SK-N-MC (cell line): ENCODE measurements around the gene SAMD11.

Source experiments
- DNase-seq: peaks from one replicate; pipeline ENCODE4 v3.0.0-alpha.2; 2011; ENCODE audit warnings: low read depth, low spot score
- H3K27ac ChIP-seq: fragments of 200-600 bp; sonication (generic); 2 replicates; pipeline ENCODE4 v1.5.1; 2016; ENCODE audit warnings: mixed run types
- H3K36me3 ChIP-seq: fragments of 200-600 bp; sonication (generic); 2 replicates; pipeline ENCODE4 v1.6.1; 2017; ENCODE audit warnings: antibody characterized with exemption, low read length, mixed read lengths; ENCODE audit not compliant: insufficient read depth
- H3K4me3 ChIP-seq: fragments of 200-600 bp; sonication (generic); 2 replicates; pipeline ENCODE4 v1.5.1; 2016
- H3K9ac ChIP-seq: fragments of 200-600 bp; sonication (generic); 2 replicates; pipeline ENCODE4 v1.8.0; 2017; ENCODE audit warnings: mixed run types, mixed read lengths; ENCODE audit not compliant: insufficient read length
- H3K9me3 ChIP-seq: fragments of 200-600 bp; sonication (generic); 2 replicates; pipeline ENCODE4 v1.6.1; 2017; ENCODE audit warnings: low read depth, mild to moderate bottlenecking, antibody characterized with exemption, low read length, moderate library complexity, mixed read lengths
- EZH2 ChIP-seq: fragments of 200-600 bp; sonication (generic); IDR thresholded peaks from one replicate; pipeline ENCODE4 v1.6.1; 2017; ENCODE audit warnings: antibody characterized with exemption
- FOXP2 ChIP-seq: optimal IDR thresholded peaks from 2 replicates; pipeline ENCODE3; 2011; ENCODE audit warnings: mild to moderate bottlenecking, moderate library complexity; ENCODE audit not compliant: insufficient read depth; ENCODE audit errors: extremely low read length, control extremely low read depth
- POLR2AphosphoS5 ChIP-seq: IDR thresholded peaks from 2 replicates; pipeline ENCODE4 v1.6.1; 2012; ENCODE audit warnings: mild to moderate bottlenecking, low read depth, low read length, borderline replicate concordance

Gene SAMD11

GRCh38 chr1:915295-916172 is 8.2 kb upstream of the SAMD11 start:
- DNase-seq, result no peak
- peak overlapping the region; percentile 86 for H3K27ac ChIP-seq
- no peak; the same call in 1 of the 2 replicates for TF ChIP-seq POLR2AphosphoS5
- TF ChIP-seq FOXP2, result no peak
- H3K9me3 ChIP-seq, result no peaks in the 10 kb centered on the region
- no peak overlapping the region for H3K4me3 ChIP-seq
- no peaks in the 10 kb centered on the region for H3K36me3 ChIP-seq
- H3K9ac ChIP-seq, result peak overlapping the region; percentile 53

DNA sequence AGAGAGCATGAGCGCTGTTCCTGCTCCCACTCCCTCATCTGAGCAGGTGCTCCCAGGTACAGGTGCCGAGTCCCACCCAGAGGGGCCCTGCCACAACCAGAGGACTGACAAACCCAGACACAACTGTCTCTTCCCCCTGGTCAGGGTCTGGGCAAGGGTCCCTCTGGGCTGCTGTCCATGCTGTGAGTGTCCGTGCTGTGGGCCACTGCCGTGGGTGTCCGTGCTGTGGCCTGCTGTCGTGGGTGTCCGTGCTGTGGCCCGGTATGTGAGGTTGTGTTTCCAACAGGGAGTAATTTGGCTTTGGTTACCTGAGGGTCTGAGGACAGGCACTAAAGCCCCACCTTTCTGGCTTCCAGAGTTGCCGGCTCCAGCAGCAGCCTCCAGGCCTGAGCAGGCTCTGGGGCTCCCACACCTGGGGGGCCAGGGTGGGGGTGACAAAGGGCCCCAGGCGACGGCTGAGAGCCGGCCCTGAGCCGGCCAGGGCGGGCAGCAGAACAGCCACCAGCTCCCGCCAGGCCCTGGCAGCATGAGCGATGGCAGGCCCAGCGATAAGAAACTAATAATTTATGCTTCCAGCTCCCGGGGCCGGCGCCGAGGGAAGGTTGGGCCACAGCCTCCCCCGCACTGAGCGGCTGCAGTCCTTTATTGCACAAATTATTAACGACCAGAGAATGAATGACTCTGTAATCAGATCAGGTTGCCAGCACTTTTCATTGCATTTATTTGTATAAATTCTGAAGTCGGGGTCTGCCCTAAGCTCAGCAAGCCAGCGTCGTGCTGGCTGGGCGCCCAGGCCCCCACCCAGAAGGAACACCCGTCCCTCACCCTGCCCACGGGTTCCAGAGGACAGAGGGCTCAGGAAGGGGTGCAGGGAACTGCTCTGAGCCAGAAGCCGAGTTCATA is 7.3 kb upstream of the SAMD11 start:
- DNase-seq, result no peak
- peak overlapping the region; percentile 53 for H3K9ac ChIP-seq
- TF ChIP-seq POLR2AphosphoS5 (no peak; the same call in 1 of the 2 replicates), EZH2 (no peak), FOXP2 (no peak)
- no peaks in the 10 kb centered on the region for H3K9me3 ChIP-seq
- H3K27ac ChIP-seq, result peak overlapping the region; percentile 86
- H3K4me3 ChIP-seq, result peak overlapping the region; percentile 57
- H3K36me3 ChIP-seq, result no peaks in the 10 kb centered on the region; the same call in 1 of the 2 replicates

DNA sequence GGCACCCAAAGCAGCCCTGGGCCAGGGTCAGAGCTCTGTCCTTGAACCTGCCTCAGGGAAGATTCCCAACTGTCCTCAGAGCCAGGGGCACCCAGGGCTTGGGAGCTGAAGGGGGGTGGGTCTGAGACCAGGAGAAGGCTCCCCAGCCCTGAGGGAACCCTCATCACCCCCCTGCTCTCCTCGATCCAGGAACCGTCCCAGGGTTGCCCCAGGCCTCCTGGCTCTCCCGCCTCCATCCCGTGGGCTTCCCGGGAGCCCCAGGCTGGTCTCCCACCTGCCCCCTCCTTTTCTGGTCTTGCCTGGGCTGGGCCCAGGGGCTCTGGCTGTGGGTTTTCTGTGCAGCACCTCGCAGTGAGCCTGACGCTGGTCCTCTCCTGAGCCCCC is 6.7 kb upstream of the SAMD11 start:
- H3K9me3 ChIP-seq, result no peaks in the 10 kb centered on the region
- DNase-seq, result no peak
- peak overlapping the region; percentile 86 for H3K27ac ChIP-seq
- TF ChIP-seq EZH2, result no peak
- TF ChIP-seq POLR2AphosphoS5, result peak; percentile 67
- H3K9ac ChIP-seq, result peak overlapping the region; percentile 53
- peak overlapping the region; percentile 57 for H3K4me3 ChIP-seq
- H3K36me3 ChIP-seq, result no peaks in the 10 kb centered on the region; the same call in 1 of the 2 replicates

GRCh38 chr1:917466-918091 is 6.1 kb upstream of the SAMD11 start:
- Histone ChIP-seq H3K4me3 (no peak overlapping the region; the same call in 1 of the 2 replicates), H3K9me3 (no peaks in the 10 kb centered on the region), H3K36me3 (no peaks in the 10 kb centered on the region; the same call in 1 of the 2 replicates), H3K27ac (peak overlapping the region; percentile 86), H3K9ac (no peak overlapping the region)
- no peak for TF ChIP-seq EZH2
- TF ChIP-seq FOXP2, result no peak
- no peak; the same call in 1 of the 2 replicates for TF ChIP-seq POLR2AphosphoS5
- DNase-seq, result no peak

DNA sequence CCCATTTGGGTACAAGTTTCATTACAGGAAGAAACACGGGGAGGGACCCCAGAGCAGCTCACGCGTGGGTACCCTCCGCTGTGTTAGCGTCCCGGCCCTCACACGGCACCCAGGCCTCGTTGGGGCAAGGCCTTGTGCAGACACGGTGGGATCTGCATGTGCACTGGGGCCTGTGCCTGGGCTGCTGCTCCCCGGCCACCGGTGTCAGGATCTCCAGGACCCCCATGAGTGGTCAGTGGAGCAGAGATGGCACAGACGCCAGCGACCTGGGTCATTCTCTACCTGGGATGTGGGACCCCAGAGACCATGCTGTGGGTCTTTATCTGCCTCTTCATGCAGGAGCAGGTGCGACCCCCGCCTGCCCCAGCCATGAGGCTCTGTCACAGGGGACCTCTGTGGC is 5.4 kb upstream of the SAMD11 start:
- TF ChIP-seq FOXP2, result no peak
- no peak for TF ChIP-seq EZH2
- TF ChIP-seq POLR2AphosphoS5, result no peak; the same call in 1 of the 2 replicates
- H3K9me3 ChIP-seq, result no peaks in the 10 kb centered on the region
- H3K36me3 ChIP-seq, result no peaks in the 10 kb centered on the region; the same call in 1 of the 2 replicates
- no peak overlapping the region for H3K9ac ChIP-seq
- H3K4me3 ChIP-seq, result no peak overlapping the region
- H3K27ac ChIP-seq, result peak overlapping the region; percentile 86; the same call in 1 of the 2 replicates
- no peak for DNase-seq

DNA sequence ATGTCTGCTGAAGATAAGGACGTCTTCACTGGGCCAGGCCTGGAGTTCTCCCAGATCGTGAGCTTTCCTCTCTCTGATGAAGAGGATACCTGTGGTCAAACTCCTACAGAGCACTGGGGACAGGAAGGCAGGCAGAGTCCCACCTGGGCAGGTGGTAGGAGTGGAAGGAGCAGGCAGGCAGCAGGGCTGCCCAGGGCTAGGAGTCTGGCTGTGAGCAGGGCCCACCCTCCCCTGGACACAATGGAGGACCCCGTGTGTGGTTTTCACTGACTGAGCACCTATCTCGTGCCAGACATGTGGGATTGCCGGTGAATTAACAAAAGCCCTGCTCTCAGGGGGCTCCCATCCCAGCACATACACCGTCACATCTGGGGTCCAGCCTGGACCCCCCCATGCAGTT is 4.9 kb upstream of the SAMD11 start:
- no peaks in the 10 kb centered on the region for H3K9me3 ChIP-seq
- H3K9ac ChIP-seq, result no peak overlapping the region
- TF ChIP-seq EZH2 (no peak), POLR2AphosphoS5 (peak; percentile 17; the same call in 1 of the 2 replicates), FOXP2 (no peak)
- no peaks in the 10 kb centered on the region; the same call in 1 of the 2 replicates for H3K36me3 ChIP-seq
- H3K27ac ChIP-seq, result no peak overlapping the region
- H3K4me3 ChIP-seq, result no peak overlapping the region
- DNase-seq, result no peak

- TF ChIP-seq FOXP2, result no peak
- TF ChIP-seq POLR2AphosphoS5, result peak; percentile 8; the same call in 1 of the 2 replicates
- TF ChIP-seq EZH2, result no peak
These were observed 4.4 kb upstream of the SAMD11 start for GRCh38 chr1:919271-919872.

GRCh38 chr1:920010-920409 is 3.7 kb upstream of the SAMD11 start:
- no peak for DNase-seq
- 0 out of 2 replicates have a peak overlapping the region, but pooled peaks have one; percentile 46 for H3K27ac ChIP-seq

More at GRCh38 chr1:919271-919872, 4.4 kb upstream of the SAMD11 start:
- peak overlapping the region; percentile 46; the same call in 1 of the 2 replicates for H3K27ac ChIP-seq
- H3K9me3 ChIP-seq, result no peaks in the 10 kb centered on the region
- DNase-seq, result no peak
- no peaks in the 10 kb centered on the region; the same call in 1 of the 2 replicates for H3K36me3 ChIP-seq
- H3K9ac ChIP-seq, result no peak overlapping the region
- H3K4me3 ChIP-seq, result no peak overlapping the region

More at GRCh38 chr1:920010-920409, 3.7 kb upstream of the SAMD11 start:
- no peak overlapping the region for H3K4me3 ChIP-seq
- peak; percentile 26 for TF ChIP-seq POLR2AphosphoS5
- no peak for TF ChIP-seq FOXP2
- H3K9me3 ChIP-seq, result no peaks in the 10 kb centered on the region
- no peaks in the 10 kb centered on the region; the same call in 1 of the 2 replicates for H3K36me3 ChIP-seq
- H3K9ac ChIP-seq, result no peak overlapping the region
